Ishikawa (cell line): Measurements from ENCODE around the gene CNTN4.

Source experiments
- CEBPB ChIP-seq: IDR thresholded peaks from 2 replicates; pipeline ENCODE4 v1.6.1; 2012
- CREB1 ChIP-seq: IDR thresholded peaks from 2 replicates; pipeline ENCODE4 v1.6.1; 2012; ENCODE audit warnings: low read depth
- EGR1 ChIP-seq: IDR thresholded peaks from 2 replicates; pipeline ENCODE4 v1.6.1; 2012
- EP300 ChIP-seq: IDR thresholded peaks from 2 replicates; pipeline ENCODE4 v1.6.1; 2012; ENCODE audit warnings: borderline replicate concordance
- NFIC ChIP-seq: IDR thresholded peaks from 2 replicates; pipeline ENCODE4 v1.6.1; 2012
- RAD21 ChIP-seq: IDR thresholded peaks from 2 replicates; pipeline ENCODE4 v1.6.1; 2012; ENCODE audit warnings: low read depth
- TAF1 ChIP-seq: IDR thresholded peaks from 2 replicates; pipeline ENCODE4 v1.6.1; 2012; ENCODE audit warnings: low read depth, mild to moderate bottlenecking
- TCF12 ChIP-seq: IDR thresholded peaks from 2 replicates; pipeline ENCODE4 v1.6.1; 2012; ENCODE audit warnings: low read depth
- TEAD4 ChIP-seq: IDR thresholded peaks from 2 replicates; pipeline ENCODE4 v1.6.1; 2012
- YY1 ChIP-seq: IDR thresholded peaks from 2 replicates; pipeline ENCODE4 v1.6.1; 2012; ENCODE audit warnings: low read depth
- TF ChIP-seq, protein P1 (sequence below): IDR thresholded peaks from 2 replicates; pipeline ENCODE4 v1.6.1; 2012
- TF ChIP-seq, protein P2 (sequence below): IDR thresholded peaks from 2 replicates; pipeline ENCODE4 v1.6.1; 2012; ENCODE audit warnings: low read depth, mild to moderate bottlenecking
- TF ChIP-seq, protein P3 (sequence below): IDR thresholded peaks from 2 replicates; pipeline ENCODE4 v1.6.1; 2012

DNA sequence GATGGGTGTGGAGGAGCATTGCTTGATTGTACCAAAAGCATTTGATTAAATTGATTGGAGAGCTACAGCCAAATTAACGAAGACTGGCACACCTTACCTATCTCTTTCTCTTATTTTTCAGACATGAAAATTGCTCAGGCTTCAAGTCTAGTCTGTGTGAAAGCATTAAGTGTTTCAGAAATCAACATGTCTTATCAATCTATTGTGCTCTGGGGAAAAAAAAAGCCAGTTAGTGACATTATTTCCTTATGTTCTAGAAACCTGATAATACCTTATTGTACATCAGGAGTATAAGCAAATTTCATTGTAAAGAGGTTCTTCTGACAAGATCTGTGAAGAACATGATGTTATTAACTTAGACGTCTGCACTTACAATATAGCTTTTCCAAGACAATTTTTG is 546.3 kb downstream of the CNTN4 start:
- TF ChIP-seq, protein P1, sequence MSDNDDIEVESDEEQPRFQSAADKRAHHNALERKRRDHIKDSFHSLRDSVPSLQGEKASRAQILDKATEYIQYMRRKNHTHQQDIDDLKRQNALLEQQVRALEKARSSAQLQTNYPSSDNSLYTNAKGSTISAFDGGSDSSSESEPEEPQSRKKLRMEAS, result no peak
- TF ChIP-seq EP300 (no peak), TCF12 (no peak), EGR1 (no peak), TAF1 (no peak), CEBPB (no peak), RAD21 (no peak), YY1 (no peak), TEAD4 (no peak), NFIC (no peak), CREB1 (no peak)
- TF ChIP-seq, protein P2, sequence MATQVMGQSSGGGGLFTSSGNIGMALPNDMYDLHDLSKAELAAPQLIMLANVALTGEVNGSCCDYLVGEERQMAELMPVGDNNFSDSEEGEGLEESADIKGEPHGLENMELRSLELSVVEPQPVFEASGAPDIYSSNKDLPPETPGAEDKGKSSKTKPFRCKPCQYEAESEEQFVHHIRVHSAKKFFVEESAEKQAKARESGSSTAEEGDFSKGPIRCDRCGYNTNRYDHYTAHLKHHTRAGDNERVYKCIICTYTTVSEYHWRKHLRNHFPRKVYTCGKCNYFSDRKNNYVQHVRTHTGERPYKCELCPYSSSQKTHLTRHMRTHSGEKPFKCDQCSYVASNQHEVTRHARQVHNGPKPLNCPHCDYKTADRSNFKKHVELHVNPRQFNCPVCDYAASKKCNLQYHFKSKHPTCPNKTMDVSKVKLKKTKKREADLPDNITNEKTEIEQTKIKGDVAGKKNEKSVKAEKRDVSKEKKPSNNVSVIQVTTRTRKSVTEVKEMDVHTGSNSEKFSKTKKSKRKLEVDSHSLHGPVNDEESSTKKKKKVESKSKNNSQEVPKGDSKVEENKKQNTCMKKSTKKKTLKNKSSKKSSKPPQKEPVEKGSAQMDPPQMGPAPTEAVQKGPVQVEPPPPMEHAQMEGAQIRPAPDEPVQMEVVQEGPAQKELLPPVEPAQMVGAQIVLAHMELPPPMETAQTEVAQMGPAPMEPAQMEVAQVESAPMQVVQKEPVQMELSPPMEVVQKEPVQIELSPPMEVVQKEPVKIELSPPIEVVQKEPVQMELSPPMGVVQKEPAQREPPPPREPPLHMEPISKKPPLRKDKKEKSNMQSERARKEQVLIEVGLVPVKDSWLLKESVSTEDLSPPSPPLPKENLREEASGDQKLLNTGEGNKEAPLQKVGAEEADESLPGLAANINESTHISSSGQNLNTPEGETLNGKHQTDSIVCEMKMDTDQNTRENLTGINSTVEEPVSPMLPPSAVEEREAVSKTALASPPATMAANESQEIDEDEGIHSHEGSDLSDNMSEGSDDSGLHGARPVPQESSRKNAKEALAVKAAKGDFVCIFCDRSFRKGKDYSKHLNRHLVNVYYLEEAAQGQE, result no peak
- TF ChIP-seq, protein P3, sequence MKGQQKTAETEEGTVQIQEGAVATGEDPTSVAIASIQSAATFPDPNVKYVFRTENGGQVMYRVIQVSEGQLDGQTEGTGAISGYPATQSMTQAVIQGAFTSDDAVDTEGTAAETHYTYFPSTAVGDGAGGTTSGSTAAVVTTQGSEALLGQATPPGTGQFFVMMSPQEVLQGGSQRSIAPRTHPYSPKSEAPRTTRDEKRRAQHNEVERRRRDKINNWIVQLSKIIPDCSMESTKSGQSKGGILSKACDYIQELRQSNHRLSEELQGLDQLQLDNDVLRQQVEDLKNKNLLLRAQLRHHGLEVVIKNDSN, result no peak
